PC-3 (cell line): ENCODE results near the gene DNAL4. TPM values are rescaled to one million over a fixed set of nuclear protein-coding genes. Genes with fewer than 3 reads are reported as not detected.

ENCODE experiments used
- ATAC-seq: fragments of 200-7000 bp; cut with Tn5 transposase; 2 replicates; pipeline ENCODE4 v1.9.1; 2020; ENCODE audit warnings: mild to moderate bottlenecking, moderate library complexity
- BruUV-seq: library from RNA; stranded (reverse); fragments of 400-500 nt; replicated peaks from 2 replicates; lab custom pipeline; 2021; lab: Mats Ljungman, UMichigan
- CTCF ChIA-PET: fragments of 300-600 bp; sonication (Branson Sonifier 250); formaldehyde crosslinking; loops from one replicate; lab custom pipeline; 2022; ENCODE audit warnings: antibody characterized with exemption; lab: Charles Lee
- POLR2A ChIA-PET: fragments of 300-600 bp; sonication (Branson Sonifier 250); formaldehyde crosslinking; loops from one replicate; lab custom pipeline; 2022; ENCODE audit warnings: antibody characterized with exemption; ENCODE audit not compliant: unreplicated experiment; lab: Charles Lee
- DNase-seq: peaks from one replicate; pipeline ENCODE4 v3.0.0-alpha.2; 2015
- H2AFZ ChIP-seq: fragments of 300-600 bp; sonication (generic); 2 replicates; pipeline ENCODE4 v1.6.0; 2016; ENCODE audit warnings: antibody characterized with exemption, low read length
- H3F3A ChIP-seq: fragments of 300-600 bp; sonication (generic); one replicate; pipeline ENCODE4 v1.6.0; 2017; ENCODE audit warnings: antibody characterized with exemption, low read length, control low read depth, mild to moderate bottlenecking; ENCODE audit not compliant: unreplicated experiment
- H3K27ac ChIP-seq: fragments of 300-600 bp; sonication (generic); 2 replicates; pipeline ENCODE4 v1.5.1; 2016; ENCODE audit warnings: mild to moderate bottlenecking, low read length
- H3K27me3 ChIP-seq: fragments of 300-600 bp; sonication (generic); 2 replicates; pipeline ENCODE4 v1.6.1; 2016; ENCODE audit warnings: low read length, mixed read lengths
- H3K36me3 ChIP-seq: fragments of 300-600 bp; sonication (generic); 2 replicates; pipeline ENCODE4 v1.6.1; 2016; ENCODE audit warnings: low read depth, mixed run types, low read length, mixed read lengths
- H3K4me1 ChIP-seq: fragments of 300-600 bp; sonication (generic); 2 replicates; pipeline ENCODE4 v1.5.1; 2016; ENCODE audit warnings: low read length; ENCODE audit not compliant: insufficient read depth
- H3K4me2 ChIP-seq: fragments of 300-600 bp; sonication (generic); 2 replicates; pipeline ENCODE4 v1.6.0; 2016; ENCODE audit warnings: low read length
- H3K4me3 ChIP-seq: fragments of 300-600 bp; sonication (generic); 2 replicates; pipeline ENCODE4 v1.5.1; 2016; ENCODE audit warnings: mild to moderate bottlenecking, low read length, mixed read lengths
- H3K79me2 ChIP-seq: fragments of 300-600 bp; sonication (generic); 2 replicates; pipeline ENCODE4 v1.6.1; 2017; ENCODE audit warnings: low read length, mixed read lengths
- H3K9ac ChIP-seq: fragments of 300-600 bp; sonication (generic); 2 replicates; pipeline ENCODE4 v1.6.0; 2016; ENCODE audit warnings: mild to moderate bottlenecking, low read length
- H3K9me2 ChIP-seq: fragments of 300-600 bp; sonication (generic); replicated peaks from 2 replicates; pipeline ENCODE4 v1.6.1; 2016; ENCODE audit warnings: mixed run types, low read length, mixed read lengths
- H3K9me3 ChIP-seq: fragments of 300-600 bp; sonication (generic); 2 replicates; pipeline ENCODE4 v1.6.1; 2016; ENCODE audit warnings: low read length, mixed read lengths
- H4K20me1 ChIP-seq: fragments of 300-600 bp; sonication (generic); 2 replicates; pipeline ENCODE4 v1.6.1; 2016; ENCODE audit warnings: low read length, mixed read lengths
- CTCF ChIP-seq: fragments of 300-600 bp; sonication (generic); conservative IDR thresholded peaks from 2 replicates; pipeline ENCODE4 v1.5.1; 2017; ENCODE audit warnings: antibody characterized with exemption, low read depth, mild to moderate bottlenecking, low read length
- EZH2 ChIP-seq: fragments of 300-600 bp; sonication (generic); IDR thresholded peaks from one replicate; pipeline ENCODE4 v1.6.1; 2017; ENCODE audit warnings: antibody characterized with exemption, mild to moderate bottlenecking, low read length; ENCODE audit not compliant: unreplicated experiment
- EZH2phosphoT487 ChIP-seq: fragments of 300-600 bp; sonication (generic); IDR thresholded peaks from 2 replicates; pipeline ENCODE4 v1.6.1; 2018; ENCODE audit warnings: mild to moderate bottlenecking, antibody characterized with exemption, low read length, borderline replicate concordance
- intact Hi-C: fragments of 100-400 bp; cut with micrococcal nuclease; formaldehyde crosslinking; loops from 2 replicates; pipeline ENCODE4 v1.9.0; 2023
- total RNA-seq: library from RNA; depleted of rRNA; stranded (reverse); fragments of >200 nt; gene quantifications from 2 replicates; pipeline ENCODE4 v1.2.3, GENCODE V29; 2014

DNAL4 gene
- total RNA-seq, 1 experiment from 2014 or later = 22.5 TPM

- no peak overlapping the region for H3K4me2 ChIP-seq
- H3K9ac ChIP-seq = no peak overlapping the region
- H3K4me1 ChIP-seq = no peaks in the 10 kb centered on the region
- no peaks in the 10 kb centered on the region for H3K27me3 ChIP-seq
- no peaks in the 10 kb centered on the region for H4K20me1 ChIP-seq
- no peaks in the 10 kb centered on the region for H3K79me2 ChIP-seq
- no peak overlapping the region for H3K27ac ChIP-seq
- ChIA-PET CTCF (no interaction called here), POLR2A (no interaction called here)
- no peak for DNase-seq
- no peak overlapping the region for H3K4me3 ChIP-seq
- no peak overlapping the region for H2AFZ ChIP-seq
- H3F3A ChIP-seq = no peaks in the 10 kb centered on the region
- BruUV-seq = no TSS peak
- TF ChIP-seq EZH2phosphoT487 = no peak
- TF ChIP-seq EZH2 = no peak
- no peak for TF ChIP-seq CTCF
- no peak for ATAC-seq
- intact Hi-C loops = no loop called here
- no peaks in the 10 kb centered on the region for H3K9me3 ChIP-seq
- no peaks in the 10 kb centered on the region for H3K36me3 ChIP-seq
- no peaks in the 10 kb centered on the region for H3K9me2 ChIP-seq
These were observed 34.8 kb upstream of the DNAL4 start for GRCh38 chr22:38828616-38829205.

- CTCF ChIA-PET = no interaction called here
- Histone ChIP-seq H3K79me2 (no peaks in the 10 kb centered on the region), H3K9me2 (no peaks in the 10 kb centered on the region), H3K4me2 (no peak overlapping the region), H3K27ac (no peak overlapping the region), H3K9me3 (no peaks in the 10 kb centered on the region), H3K36me3 (no peaks in the 10 kb centered on the region), H3F3A (no peaks in the 10 kb centered on the region), H3K4me3 (no peak overlapping the region), H4K20me1 (no peaks in the 10 kb centered on the region), H3K9ac (no peak overlapping the region), H3K27me3 (no peaks in the 10 kb centered on the region), H2AFZ (no peak overlapping the region), H3K4me1 (no peaks in the 10 kb centered on the region)
- intact Hi-C loops = no loop called here
- BruUV-seq = no TSS peak
- POLR2A ChIA-PET = no interaction called here
- DNase-seq (no peak), ATAC-seq (no peak)
- TF ChIP-seq CTCF = no peak
These were observed 34.2 kb upstream of the DNAL4 start for GRCh38 chr22:38828191-38828590.

- no TSS peak for BruUV-seq
- Histone ChIP-seq H3K4me2 (no peak overlapping the region), H3K9me2 (no peaks in the 10 kb centered on the region), H3K4me3 (no peak overlapping the region), H3K27ac (no peak overlapping the region), H3K9ac (no peak overlapping the region), H3F3A (no peaks in the 10 kb centered on the region), H4K20me1 (no peaks in the 10 kb centered on the region), H3K79me2 (no peaks in the 10 kb centered on the region), H3K36me3 (no peaks in the 10 kb centered on the region), H2AFZ (no peak overlapping the region), H3K4me1 (no peaks in the 10 kb centered on the region), H3K27me3 (no peaks in the 10 kb centered on the region), H3K9me3 (no peaks in the 10 kb centered on the region)
- ChIA-PET POLR2A (no interaction called here), CTCF (no interaction called here)
- no peak for DNase-seq
- no peak for ATAC-seq
- no peak for TF ChIP-seq EZH2phosphoT487
- TF ChIP-seq EZH2 = no peak
- TF ChIP-seq CTCF = no peak
- intact Hi-C loops = no loop called here
These were observed 33.6 kb upstream of the DNAL4 start for GRCh38 chr22:38827510-38827909.
